ENCODE measurements around the gene CLASP1. TPM values are rescaled to one million over a fixed set of nuclear protein-coding genes. Genes with fewer than 3 reads are reported as not detected.

The CLASP1 gene
- total RNA-seq, 2 donors from 2014 or later: 87.0 to 88.3 TPM

GRCh38 chr2:121666042-121666441 is 16.8 kb upstream of the CLASP1 start:
- no peaks in the 10 kb centered on the region for H3K27me3 ChIP-seq (ENCODE audit: control insufficient read depth, insufficient read depth, low read length, poor library complexity, severe bottlenecking)
- H3K4me1 ChIP-seq (ENCODE audit: control insufficient read depth, insufficient read depth, low read length): no peaks in the 10 kb centered on the region
- DNase-seq: no peak
- H3K36me3 Mint-ChIP-seq (ENCODE audit: low read depth): peaks cover 5% of the 10 kb centered on the region
- H3K4me3 Mint-ChIP-seq: no peak overlapping the region
- no peaks in the 10 kb centered on the region for H3K27me3 Mint-ChIP-seq (ENCODE audit: insufficient read depth)
- H3K9ac ChIP-seq (ENCODE audit: extremely low read depth, low read length, poor library complexity, severe bottlenecking): no peak overlapping the region
- H3K27ac ChIP-seq (ENCODE audit: low read depth, low read length): no peak overlapping the region
- whole genome bisulfite sequencing, 2 experiments (ENCODE audit: insufficient coverage in 1 of 2, insufficient read length in 1 of 2): 92 to 100% methylated on average over 1 of the region's 1 CpG
- peaks cover 30% of the 10 kb centered on the region for H3K9me3 Mint-ChIP-seq
- no peaks in the 10 kb centered on the region for H3K4me1 Mint-ChIP-seq
- no peaks in the 10 kb centered on the region for H3K36me3 ChIP-seq (ENCODE audit: control insufficient read depth, insufficient read depth, low read length)
- H3K27ac Mint-ChIP-seq: no peak overlapping the region
- peaks cover 2% of the 10 kb centered on the region for H3K9me3 ChIP-seq (ENCODE audit: control insufficient read depth, low read length)
- H3K4me3 ChIP-seq (ENCODE audit: low read length): no peak overlapping the region
- TF ChIP-seq CTCF (conservative IDR thresholded peaks at IDR 0.05): no peak

GRCh38 chr2:121665504-121665903 is 16.2 kb upstream of the CLASP1 start:
- Mint-ChIP-seq H3K27ac (no peak overlapping the region), H3K27me3 (ENCODE audit: insufficient read depth) (no peaks in the 10 kb centered on the region), H3K36me3 (ENCODE audit: low read depth) (peaks cover 3% of the 10 kb centered on the region), H3K4me1 (no peaks in the 10 kb centered on the region), H3K4me3 (no peak overlapping the region), H3K9me3 (peaks cover 26% of the 10 kb centered on the region)
- Histone ChIP-seq H3K36me3 (ENCODE audit: control insufficient read depth, insufficient read depth, low read length) (no peaks in the 10 kb centered on the region), H3K9me3 (ENCODE audit: control insufficient read depth, low read length) (no peaks in the 10 kb centered on the region), H3K4me3 (ENCODE audit: low read length) (no peak overlapping the region), H3K27ac (ENCODE audit: low read depth, low read length) (no peak overlapping the region), H3K9ac (ENCODE audit: extremely low read depth, low read length, poor library complexity, severe bottlenecking) (no peak overlapping the region), H3K4me1 (ENCODE audit: control insufficient read depth, insufficient read depth, low read length) (no peaks in the 10 kb centered on the region), H3K27me3 (ENCODE audit: control insufficient read depth, insufficient read depth, low read length, poor library complexity, severe bottlenecking) (no peaks in the 10 kb centered on the region)
- 71 to 84% methylated on average over 2 to 3 of the region's 3 CpGs for WGBS, 2 experiments (ENCODE audit: insufficient coverage in 1 of 2, insufficient read length in 1 of 2)
- TF ChIP-seq CTCF (conservative IDR thresholded peaks at IDR 0.05): no peak
- no peak for DNase-seq

- H3K27me3 ChIP-seq (ENCODE audit: control insufficient read depth, insufficient read depth, low read length, poor library complexity, severe bottlenecking): no peaks in the 10 kb centered on the region
- no peaks in the 10 kb centered on the region for H3K4me1 ChIP-seq (ENCODE audit: control insufficient read depth, insufficient read depth, low read length)
- no peak overlapping the region for H3K4me3 Mint-ChIP-seq
- H3K4me3 ChIP-seq (ENCODE audit: low read length): no peak overlapping the region
- WGBS, 2 experiments (ENCODE audit: insufficient coverage in 1 of 2, insufficient read length in 1 of 2): 95 to 97% methylated on average over 4 of the region's 4 CpGs
- H3K27me3 Mint-ChIP-seq (ENCODE audit: insufficient read depth): no peaks in the 10 kb centered on the region
- H3K27ac Mint-ChIP-seq: no peak overlapping the region
- no peak overlapping the region for H3K27ac ChIP-seq (ENCODE audit: low read depth, low read length)
- H3K9me3 ChIP-seq (ENCODE audit: control insufficient read depth, low read length): no peaks in the 10 kb centered on the region
- no peak overlapping the region for H3K9ac ChIP-seq (ENCODE audit: extremely low read depth, low read length, poor library complexity, severe bottlenecking)
- no peaks in the 10 kb centered on the region for H3K4me1 Mint-ChIP-seq
- no peaks in the 10 kb centered on the region for H3K36me3 Mint-ChIP-seq (ENCODE audit: low read depth)
- TF ChIP-seq CTCF (conservative IDR thresholded peaks at IDR 0.05): no peak
- H3K36me3 ChIP-seq (ENCODE audit: control insufficient read depth, insufficient read depth, low read length): no peaks in the 10 kb centered on the region
- peaks cover 18% of the 10 kb centered on the region for H3K9me3 Mint-ChIP-seq
- DNase-seq: no peak
Measured at GRCh38 chr2:121664713-121665112, 15.5 kb upstream of the CLASP1 start.
